ENCODE measurements around the gene SLTM. TPM values are rescaled to one million over a fixed set of nuclear protein-coding genes. Genes with fewer than 3 reads are reported as not detected.
"Not testable (repeated sequence)": the region's sequence is repeated elsewhere in the genome, so short reads cannot be mapped to it uniquely, and the experiment has no call there.

The SLTM gene
- total RNA-seq, 1 experiment from 2014 or later = 110 TPM

DNA sequence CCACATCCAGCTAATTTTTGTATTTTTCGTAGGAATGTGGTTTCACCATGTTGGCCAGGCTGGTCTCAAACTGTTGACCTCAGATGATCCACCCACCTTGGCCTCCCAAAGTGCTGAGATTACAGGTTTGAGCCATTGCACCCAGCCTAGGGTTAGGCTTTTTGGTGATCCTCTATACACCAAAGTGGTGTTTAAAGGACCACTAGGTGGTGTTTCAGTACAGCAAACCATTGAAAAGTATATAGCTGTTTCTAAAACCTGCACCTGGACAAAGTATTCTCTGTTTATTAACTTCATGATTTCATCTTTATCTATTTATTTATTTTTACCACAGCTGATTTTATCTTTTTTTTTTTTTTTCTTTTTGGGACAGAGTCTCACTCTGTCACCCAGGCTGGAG is 94.0 kb downstream of the SLTM start:
- H4K20me1 ChIP-seq (ENCODE audit: insufficient read depth) = no peaks in the 10 kb centered on the region
- no peaks in the 10 kb centered on the region for H3K27me3 ChIP-seq (ENCODE audit: insufficient read depth, low read depth)
- no peak overlapping the region for H2AFZ ChIP-seq
- H3K36me3 ChIP-seq (ENCODE audit: low read depth) = no peaks in the 10 kb centered on the region
- no TSS peak for BruUV-seq (replicated peaks)
- H3K4me2 ChIP-seq = no peak overlapping the region
- no peaks in the 10 kb centered on the region for H3F3A ChIP-seq (ENCODE audit: insufficient read depth, low read depth)
- no peaks in the 10 kb centered on the region for H3K9me3 ChIP-seq (ENCODE audit: insufficient read depth, low read depth)
- ChIA-PET CTCF (interaction anchor here (0.6 to 0.7 kb wide), 3 partner anchors 52 to 398 kb away, joined by 3 to 4 read pairs (median 3); no protein-coding TSS in a partner anchor), POLR2A (ENCODE audit: unreplicated experiment) (no interaction called here)
- intact Hi-C loops (cut with micrococcal nuclease; ENCODE audit: unreplicated experiment) = no loop called here
- no peaks in the 10 kb centered on the region for H3K9me2 ChIP-seq (ENCODE audit: insufficient read depth)
- no peaks in the 10 kb centered on the region for H3K4me1 ChIP-seq (replicated peaks; ENCODE audit: insufficient read depth)
- no peaks in the 10 kb centered on the region for H3K79me2 ChIP-seq (ENCODE audit: low read depth)
- DNase-seq = no peak
- H3K4me3 ChIP-seq = no peak overlapping the region
- no peak for TF ChIP-seq EZH2 (IDR thresholded peaks at IDR 0.05; ENCODE audit: low read depth)
- TF ChIP-seq, protein P1, sequence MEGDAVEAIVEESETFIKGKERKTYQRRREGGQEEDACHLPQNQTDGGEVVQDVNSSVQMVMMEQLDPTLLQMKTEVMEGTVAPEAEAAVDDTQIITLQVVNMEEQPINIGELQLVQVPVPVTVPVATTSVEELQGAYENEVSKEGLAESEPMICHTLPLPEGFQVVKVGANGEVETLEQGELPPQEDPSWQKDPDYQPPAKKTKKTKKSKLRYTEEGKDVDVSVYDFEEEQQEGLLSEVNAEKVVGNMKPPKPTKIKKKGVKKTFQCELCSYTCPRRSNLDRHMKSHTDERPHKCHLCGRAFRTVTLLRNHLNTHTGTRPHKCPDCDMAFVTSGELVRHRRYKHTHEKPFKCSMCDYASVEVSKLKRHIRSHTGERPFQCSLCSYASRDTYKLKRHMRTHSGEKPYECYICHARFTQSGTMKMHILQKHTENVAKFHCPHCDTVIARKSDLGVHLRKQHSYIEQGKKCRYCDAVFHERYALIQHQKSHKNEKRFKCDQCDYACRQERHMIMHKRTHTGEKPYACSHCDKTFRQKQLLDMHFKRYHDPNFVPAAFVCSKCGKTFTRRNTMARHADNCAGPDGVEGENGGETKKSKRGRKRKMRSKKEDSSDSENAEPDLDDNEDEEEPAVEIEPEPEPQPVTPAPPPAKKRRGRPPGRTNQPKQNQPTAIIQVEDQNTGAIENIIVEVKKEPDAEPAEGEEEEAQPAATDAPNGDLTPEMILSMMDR (conservative IDR thresholded peaks at IDR 0.05) = peak; percentile 43; the same call in 1 of the 2 replicates
- no peak overlapping the region for H3K27ac ChIP-seq

- H4K20me1 ChIP-seq (ENCODE audit: insufficient read depth); H3K36me3 ChIP-seq (ENCODE audit: low read depth); intact Hi-C loops (cut with micrococcal nuclease; ENCODE audit: unreplicated experiment); H3K9me2 ChIP-seq (ENCODE audit: insufficient read depth); H3K4me2 ChIP-seq; H3K4me1 ChIP-seq (replicated peaks; ENCODE audit: insufficient read depth); H3K9me3 ChIP-seq (ENCODE audit: insufficient read depth, low read depth); CTCF ChIA-PET; POLR2A ChIA-PET (ENCODE audit: unreplicated experiment); H3F3A ChIP-seq (ENCODE audit: insufficient read depth, low read depth); H2AFZ ChIP-seq; H3K4me3 ChIP-seq; H3K27ac ChIP-seq; H3K79me2 ChIP-seq (ENCODE audit: low read depth); H3K27me3 ChIP-seq (ENCODE audit: insufficient read depth, low read depth); BruUV-seq (replicated peaks); DNase-seq: not testable (repeated sequence)
These were observed 99.6 kb downstream of the SLTM start for GRCh38 chr15:58833681-58834426.

- intact Hi-C loops (cut with micrococcal nuclease; ENCODE audit: unreplicated experiment) = no loop called here
- ChIA-PET POLR2A (ENCODE audit: unreplicated experiment) (interaction anchor here (0.6 kb wide), 1 partner anchor 115 kb away, joined by 5 read pairs; no protein-coding TSS in a partner anchor), CTCF (no interaction called here)
- H3F3A ChIP-seq (ENCODE audit: insufficient read depth, low read depth) = no peaks in the 10 kb centered on the region
- no peak overlapping the region for H3K4me3 ChIP-seq
- no TSS peak for BruUV-seq (replicated peaks)
- no peaks in the 10 kb centered on the region for H3K27me3 ChIP-seq (ENCODE audit: insufficient read depth, low read depth)
- no peaks in the 10 kb centered on the region for H3K4me1 ChIP-seq (replicated peaks; ENCODE audit: insufficient read depth)
- H2AFZ ChIP-seq = no peak overlapping the region
- no peak for DNase-seq
- H3K9me3 ChIP-seq (ENCODE audit: insufficient read depth, low read depth) = no peaks in the 10 kb centered on the region
- no peaks in the 10 kb centered on the region for H4K20me1 ChIP-seq (ENCODE audit: insufficient read depth)
- no peak overlapping the region for H3K4me2 ChIP-seq
- H3K27ac ChIP-seq = no peak overlapping the region
- TF ChIP-seq, protein P1 (conservative IDR thresholded peaks at IDR 0.05) = no peak
- TF ChIP-seq EZH2 (IDR thresholded peaks at IDR 0.05; ENCODE audit: low read depth) = no peak
- H3K36me3 ChIP-seq (ENCODE audit: low read depth) = no peaks in the 10 kb centered on the region
- no peaks in the 10 kb centered on the region for H3K79me2 ChIP-seq (ENCODE audit: low read depth)
- H3K9me2 ChIP-seq (ENCODE audit: insufficient read depth) = no peaks in the 10 kb centered on the region
These were observed 102.9 kb downstream of the SLTM start for GRCh38 chr15:58830556-58830955.

Other genes with a start within 250 kb of the SLTM start
- gene ADAM10, start 184.0 kb downstream of the SLTM start, total RNA-seq (2021) = 160 and 239 TPM in 2 replicates
- gene MINDY2, start 162.4 kb downstream of the SLTM start, total RNA-seq (2021) = 18.4 and 22.8 TPM in 2 replicates
- 30.2 and 37.7 TPM in 2 replicates for gene RNF111, start 54.0 kb upstream of the SLTM start, total RNA-seq (2021)
- 77.1 and 99.2 TPM in 2 replicates for gene CCNB2, start 171.5 kb upstream of the SLTM start, total RNA-seq (2021)